Duodenal mucosa (tissue), 2 donors: ENCODE data around the gene SH3BP1.
A peak's percentile ranks its signal among the peaks of the same experiment; 100 is the strongest.
"Not testable (repeated sequence)": the region's sequence is repeated elsewhere in the genome, so short reads cannot be mapped to it uniquely, and the experiment has no call there.

Source experiments
- H3K27ac ChIP-seq: one replicate; pipeline ENCODE4 v1.7.0; 2013; ENCODE audit warnings: low read depth, low read length
- H3K27me3 ChIP-seq, 2 donors: one replicate each; pipeline ENCODE4 v1.7.0; 2013; ENCODE audit warnings: low read length in 2 of 2, control low read depth in 1 of 2; ENCODE audit not compliant: insufficient read depth in 2 of 2, control insufficient read depth in 1 of 2
- H3K36me3 ChIP-seq, 2 donors: one replicate each; pipeline ENCODE4 v1.7.0; 2013; ENCODE audit warnings: low read length in 2 of 2, control low read depth in 1 of 2; ENCODE audit not compliant: insufficient read depth in 2 of 2, control insufficient read depth in 1 of 2
- H3K4me1 ChIP-seq, 2 donors: one replicate each; pipeline ENCODE4 v1.7.0; 2013; ENCODE audit warnings: low read length in 2 of 2, control low read depth in 1 of 2; ENCODE audit not compliant: insufficient read depth in 2 of 2, control insufficient read depth in 1 of 2
- H3K4me3 ChIP-seq, 2 donors: one replicate each; pipeline ENCODE4 v1.7.0; 2013; ENCODE audit warnings: low read length in 2 of 2, low read depth in 1 of 2
- H3K9ac ChIP-seq, 2 donors: one replicate each; pipeline ENCODE4 v1.7.0; 2013; ENCODE audit warnings: low read length in 2 of 2, low read depth in 1 of 2
- H3K9me3 ChIP-seq, 2 donors: one replicate each; pipeline ENCODE4 v1.7.0; 2013; ENCODE audit warnings: low read length in 2 of 2, control low read depth in 1 of 2; ENCODE audit not compliant: control insufficient read depth in 1 of 2

The SH3BP1 gene

GRCh38 chr22:37656583-37656982, 17.1 kb downstream of the SH3BP1 start:
- not testable (repeated sequence) for H3K27ac ChIP-seq, H3K9me3 ChIP-seq, H3K27me3 ChIP-seq, H3K4me3 ChIP-seq, H3K9ac ChIP-seq
- Histone ChIP-seq H3K36me3 (peaks cover 6 to 19% of the 10 kb centered on the region in 2 donors), H3K4me1 (peaks cover 37 to 43% of the 10 kb centered on the region in 2 donors)

- Histone ChIP-seq H3K36me3 (peaks cover 6 to 11% of the 10 kb centered on the region in 2 donors), H3K4me1 (peaks cover 43 to 48% of the 10 kb centered on the region in 2 donors), H3K27me3 (no peaks in the 10 kb centered on the region), H3K27ac (peak overlapping the region; percentile 35), H3K4me3 (peak overlapping the region; percentile 52 to 63), H3K9me3 (no peaks in the 10 kb centered on the region), H3K9ac (peak overlapping the region; percentile 38 to 51)
Measured at GRCh38 chr22:37657590-37658132, 18.2 kb downstream of the SH3BP1 start.

GRCh38 chr22:37658133-37659065, 18.9 kb downstream of the SH3BP1 start, which contains the start of gene PDXP:
TSS of gene PDXP (plus strand) at chr22:37658723. CDS start at chr22:37658783, 60 bp downstream.
- peak within 1 kb of the TSS; percentile 72 to 90 for H3K4me3 ChIP-seq
- H3K4me1 ChIP-seq: peaks cover 43 to 48% of the 10 kb centered on the region in 2 donors
- peaks cover 3 to 4% of the 10 kb centered on the region in 2 donors for H3K36me3 ChIP-seq
- H3K27ac ChIP-seq: peak within 1 kb of the TSS; percentile 82
- H3K9ac ChIP-seq: peak within 1 kb of the TSS; percentile 77 to 98
- H3K9me3 ChIP-seq: no peaks in the 10 kb centered on the region
- no peaks in the 10 kb centered on the region for H3K27me3 ChIP-seq

- no peaks in the 10 kb centered on the region for H3K27me3 ChIP-seq
- H3K36me3 ChIP-seq: no peaks in the 10 kb centered on the region
- H3K27ac ChIP-seq: peak overlapping the region; percentile 82
- peaks cover 43% of the 10 kb centered on the region in 2 donors for H3K4me1 ChIP-seq
- H3K4me3 ChIP-seq: peak overlapping the region; percentile 72 to 90
- H3K9ac ChIP-seq: peak overlapping the region; percentile 77 to 98
- no peaks in the 10 kb centered on the region for H3K9me3 ChIP-seq
Measured at GRCh38 chr22:37659066-37659896, 19.8 kb downstream of the SH3BP1 start.

GRCh38 chr22:37659897-37660708, 20.6 kb downstream of the SH3BP1 start:
- H3K9me3 ChIP-seq: no peaks in the 10 kb centered on the region
- peak overlapping the region; percentile 77 to 98 for H3K9ac ChIP-seq
- peak overlapping the region; percentile 28 for H3K27ac ChIP-seq
- H3K36me3 ChIP-seq: peaks cover 0 to 6% of the 10 kb centered on the region in 2 donors
- peaks cover 39 to 45% of the 10 kb centered on the region in 2 donors for H3K4me1 ChIP-seq
- H3K4me3 ChIP-seq: peak overlapping the region; percentile 72 to 90
- no peaks in the 10 kb centered on the region for H3K27me3 ChIP-seq

- Histone ChIP-seq H3K9ac (peak overlapping the region; percentile 77 to 98), H3K4me3 (peak overlapping the region; percentile 72 to 90), H3K36me3 (peaks cover 3 to 11% of the 10 kb centered on the region in 2 donors), H3K27me3 (no peaks in the 10 kb centered on the region), H3K4me1 (peaks cover 39 to 43% of the 10 kb centered on the region in 2 donors), H3K27ac (peak overlapping the region; percentile 72), H3K9me3 (no peaks in the 10 kb centered on the region)
Measured at GRCh38 chr22:37660709-37661045, 21.2 kb downstream of the SH3BP1 start.

GRCh38 chr22:37661160-37661924, 21.9 kb downstream of the SH3BP1 start:
- peak overlapping the region; percentile 77 to 98 for H3K9ac ChIP-seq
- H3K27me3 ChIP-seq: no peaks in the 10 kb centered on the region
- peaks cover 39 to 41% of the 10 kb centered on the region in 2 donors for H3K4me1 ChIP-seq
- peaks cover 8 to 18% of the 10 kb centered on the region in 2 donors for H3K36me3 ChIP-seq
- H3K4me3 ChIP-seq: peak overlapping the region; percentile 72 to 90
- H3K9me3 ChIP-seq: no peaks in the 10 kb centered on the region
- peak overlapping the region; percentile 72 for H3K27ac ChIP-seq

- Histone ChIP-seq H3K27me3 (no peaks in the 10 kb centered on the region), H3K4me3 (no peak overlapping the region), H3K36me3 (peaks cover 14 to 25% of the 10 kb centered on the region in 2 donors), H3K9me3 (no peaks in the 10 kb centered on the region), H3K9ac (no peak overlapping the region), H3K4me1 (peaks cover 39 to 41% of the 10 kb centered on the region in 2 donors), H3K27ac (no peak overlapping the region)
Measured at GRCh38 chr22:37662039-37662438, 22.6 kb downstream of the SH3BP1 start.
